ENCODE results near the gene CISH.

CISH gene

GRCh38 chr3:50635066-50635465 lies 23.5 kb upstream of the CISH start:
- DNase-seq: no peak

- no peak for DNase-seq
Measured at GRCh38 chr3:50633230-50633790, 21.7 kb upstream of the CISH start.

- DNase-seq: no peak
Measured at GRCh38 chr3:50632450-50632849, 20.9 kb upstream of the CISH start.

GRCh38 chr3:50630877-50631276 lies 19.3 kb upstream of the CISH start:
- DNase-seq: no peak

GRCh38 chr3:50630394-50630793 lies 18.8 kb upstream of the CISH start:
- DNase-seq: no peak

- no peak for DNase-seq
Measured at GRCh38 chr3:50628601-50629000, 17.0 kb upstream of the CISH start.

- peak; percentile 56 for DNase-seq
Measured at GRCh38 chr3:50627407-50628051, 16.0 kb upstream of the CISH start.

GRCh38 chr3:50626401-50626800 lies 14.8 kb upstream of the CISH start:
- no peak for DNase-seq

GRCh38 chr3:50625231-50626182 lies 13.9 kb upstream of the CISH start:
- DNase-seq: peak; percentile 91

GRCh38 chr3:50624634-50625033 lies 13.1 kb upstream of the CISH start:
- DNase-seq: no peak

GRCh38 chr3:50623840-50624474 lies 12.4 kb upstream of the CISH start:
- DNase-seq: no peak

GRCh38 chr3:50622881-50623280 lies 11.3 kb upstream of the CISH start:
- DNase-seq: no peak

- DNase-seq: no peak
Measured at GRCh38 chr3:50620820-50621219, 9.2 kb upstream of the CISH start.

GRCh38 chr3:50620420-50620819 lies 8.8 kb upstream of the CISH start:
- DNase-seq: no peak

GRCh38 chr3:50617911-50618481 lies 6.4 kb upstream of the CISH start:
- DNase-seq: no peak

- peak; percentile 58 for DNase-seq
Measured at GRCh38 chr3:50617096-50617791, 5.7 kb upstream of the CISH start, which contains the start of gene MAPKAPK3. Gene MAPKAPK3 (plus strand): TSS chr3:50617151. CDS start chr3:50617566, 415 bp downstream.

GRCh38 chr3:50616770-50617095 lies 5.2 kb upstream of the CISH start:
- peak; percentile 93 for DNase-seq

GRCh38 chr3:50616003-50616769 lies 4.6 kb upstream of the CISH start:
- DNase-seq: peak; percentile 90

- DNase-seq: no peak
Measured at GRCh38 chr3:50615190-50615589, 3.6 kb upstream of the CISH start.

- no peak for DNase-seq
Measured at GRCh38 chr3:50612970-50613846, 1.6 kb upstream of the CISH start.
